ENCODE data around the gene FXYD5.

The FXYD5 gene

GRCh38 chr19:35167251-35168119, 12.9 kb downstream of the FXYD5 start:
- no peak for TF ChIP-seq CTCF (IDR thresholded peaks at IDR 0.05; ENCODE audit: low read depth, low read length, missing control alignments)
- DNase-seq = no peak
- in situ Hi-C loops (cut with HindIII; ENCODE audit: low pct_ligation_motif_present, low sequenced_read_pairs) = no loop called here
- Histone ChIP-seq H3K4me3 (ENCODE audit: low read depth, low read length) (no peak overlapping the region), H3K27ac (no peak overlapping the region), H3K27me3 (replicated peaks) (no peaks in the 10 kb centered on the region), H3K36me3 (replicated peaks) (peaks cover 48% of the 10 kb centered on the region)

- in situ Hi-C loops (cut with HindIII; ENCODE audit: low pct_ligation_motif_present, low sequenced_read_pairs) = no loop called here
- Histone ChIP-seq H3K36me3 (replicated peaks) (peaks cover 42% of the 10 kb centered on the region), H3K27ac (no peak overlapping the region)
These were observed 13.7 kb downstream of the FXYD5 start for GRCh38 chr19:35168196-35168595.

GRCh38 chr19:35169221-35169995, 14.9 kb downstream of the FXYD5 start:
- H3K4me3 ChIP-seq (ENCODE audit: low read depth, low read length) = no peak overlapping the region
- no peak for DNase-seq
- in situ Hi-C loops (cut with HindIII; ENCODE audit: low pct_ligation_motif_present, low sequenced_read_pairs) = no loop called here
- H3K36me3 ChIP-seq (replicated peaks) = peaks cover 31% of the 10 kb centered on the region
- no peak for TF ChIP-seq CTCF (IDR thresholded peaks at IDR 0.05; ENCODE audit: low read depth, low read length, missing control alignments)
- no peak overlapping the region for H3K27ac ChIP-seq
- no peaks in the 10 kb centered on the region for H3K27me3 ChIP-seq (replicated peaks)

More at GRCh38 chr19:35168196-35168595, 13.7 kb downstream of the FXYD5 start:
- H3K27me3 ChIP-seq (replicated peaks) = no peaks in the 10 kb centered on the region
- DNase-seq = no peak
- no peak overlapping the region for H3K4me3 ChIP-seq (ENCODE audit: low read depth, low read length)
- no peak for TF ChIP-seq CTCF (IDR thresholded peaks at IDR 0.05; ENCODE audit: low read depth, low read length, missing control alignments)

- Histone ChIP-seq H3K4me3 (ENCODE audit: low read depth, low read length) (no peak overlapping the region), H3K27me3 (replicated peaks) (no peaks in the 10 kb centered on the region), H3K36me3 (replicated peaks) (peaks cover 20% of the 10 kb centered on the region), H3K27ac (no peak overlapping the region)
- DNase-seq = no peak
- in situ Hi-C loops (cut with HindIII; ENCODE audit: low pct_ligation_motif_present, low sequenced_read_pairs) = no loop called here
- no peak for TF ChIP-seq CTCF (IDR thresholded peaks at IDR 0.05; ENCODE audit: low read depth, low read length, missing control alignments)
These were observed 16.0 kb downstream of the FXYD5 start for GRCh38 chr19:35170359-35171061.

- Histone ChIP-seq H3K27ac (no peak overlapping the region), H3K36me3 (replicated peaks) (peaks cover 8% of the 10 kb centered on the region), H3K4me3 (ENCODE audit: low read depth, low read length) (no peak overlapping the region), H3K27me3 (replicated peaks) (no peaks in the 10 kb centered on the region)
- in situ Hi-C loops (cut with HindIII; ENCODE audit: low pct_ligation_motif_present, low sequenced_read_pairs) = no loop called here
- DNase-seq = no peak
- no peak for TF ChIP-seq CTCF (IDR thresholded peaks at IDR 0.05; ENCODE audit: low read depth, low read length, missing control alignments)
These were observed 17.2 kb downstream of the FXYD5 start for GRCh38 chr19:35171730-35172129.

Data from brain microvascular endothelial cell (primary cell).